ENCODE results near the gene ZNF292. TPM values are rescaled to one million over a fixed set of nuclear protein-coding genes. Genes with fewer than 3 reads are reported as not detected.

ZNF292 gene
- total and polyA plus RNA-seq, 8 donors = 4.2 to 28.5 (median 16.3) TPM

DNA sequence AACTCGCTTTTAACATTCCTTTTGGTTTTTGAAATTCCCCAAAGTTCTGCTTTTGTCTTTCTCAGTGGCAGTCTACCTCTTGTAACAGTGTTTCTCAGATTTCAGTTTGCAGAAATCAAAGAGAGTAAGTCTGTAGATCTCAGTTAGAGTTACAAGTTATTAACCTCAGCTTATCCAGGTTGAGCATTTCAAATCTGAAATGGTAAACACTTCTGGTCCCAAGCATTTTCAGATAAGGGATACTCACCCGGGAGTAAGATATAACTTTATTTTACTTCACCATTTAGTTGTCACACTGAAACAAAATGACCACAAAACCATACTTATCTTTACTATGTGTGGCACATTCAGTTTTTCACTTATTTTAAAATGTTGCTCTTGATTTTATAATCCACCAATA, 9.8 kb downstream of the ZNF292 start:
- no peak for ATAC-seq
- Histone ChIP-seq H3K36me3 (no peaks in the 10 kb centered on the region), H3K4me1 (peaks cover 0 to 26% (median 11%) of the 10 kb centered on the region in 3 donors), H3K9me3 (no peaks in the 10 kb centered on the region), H3K27ac (no peak overlapping the region), H3K27me3 (no peaks in the 10 kb centered on the region), H3K4me3 (no peak overlapping the region)
- TF ChIP-seq CTCF (IDR thresholded peaks at IDR 0.05) = no peak
- intact Hi-C loops (cut with DNase I) = no loop called here
- WGBS, 2 donors = 50 to 54% methylated on average over 2 of the region's 2 CpGs
- DNase-seq = no peak
- FAIRE-seq = no peak

- Histone ChIP-seq H3K27me3 (no peaks in the 10 kb centered on the region), H3K27ac (no peak overlapping the region), H3K4me1 (peaks cover 4 to 18% (median 16%) of the 10 kb centered on the region in 3 donors), H3K36me3 (no peaks in the 10 kb centered on the region), H3K4me3 (no peak overlapping the region), H3K9me3 (no peaks in the 10 kb centered on the region)
- WGBS, 2 donors = 78 to 79% methylated on average over 2 of the region's 2 CpGs
- TF ChIP-seq CTCF (IDR thresholded peaks at IDR 0.05) = no peak
- no peak for ATAC-seq
- no peak for DNase-seq
- FAIRE-seq = no peak
- intact Hi-C loops (cut with DNase I) = no loop called here
Observed at GRCh38 chr6:87171938-87172633, 16.7 kb downstream of the ZNF292 start.

DNA sequence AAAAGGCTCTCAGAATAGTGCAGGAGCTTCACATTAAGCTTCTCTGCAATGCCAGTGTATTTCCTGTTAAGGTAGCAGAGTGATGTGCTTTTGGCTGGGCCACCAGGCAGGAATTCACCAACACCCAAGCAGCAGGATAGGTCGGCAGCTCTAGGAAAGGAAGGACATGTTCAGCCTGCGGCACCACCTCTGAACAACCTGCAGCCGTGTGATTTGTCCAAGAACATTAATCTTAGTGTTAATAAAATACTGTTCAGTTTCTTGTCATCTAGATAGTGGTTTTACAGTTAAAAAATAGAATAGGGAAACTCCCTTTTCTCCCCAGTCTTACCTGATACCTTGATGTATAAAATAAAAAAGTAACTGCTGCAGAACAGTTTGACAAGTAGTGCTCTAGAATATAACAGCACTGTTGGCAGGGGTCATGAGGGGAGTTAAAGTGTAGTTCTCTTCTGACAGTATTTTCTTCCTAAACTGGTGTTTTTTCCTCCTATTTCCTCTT, 18.8 kb downstream of the ZNF292 start:
- peak; percentile 43 to 80 (median 76) for ATAC-seq
- no peaks in the 10 kb centered on the region for H3K27me3 ChIP-seq
- no peak overlapping the region for H3K27ac ChIP-seq
- H3K9me3 ChIP-seq = no peaks in the 10 kb centered on the region
- H3K4me1 ChIP-seq = peaks cover 4 to 18% (median 16%) of the 10 kb centered on the region in 3 donors
- no peak overlapping the region for H3K4me3 ChIP-seq
- no peak for TF ChIP-seq CTCF (IDR thresholded peaks at IDR 0.05)
- intact Hi-C loops (cut with DNase I) = no loop called here
- WGBS, 2 donors = 38 to 45% methylated on average over 3 of the region's 3 CpGs
- no peaks in the 10 kb centered on the region for H3K36me3 ChIP-seq
- no peak for FAIRE-seq
- DNase-seq = no peak

DNA sequence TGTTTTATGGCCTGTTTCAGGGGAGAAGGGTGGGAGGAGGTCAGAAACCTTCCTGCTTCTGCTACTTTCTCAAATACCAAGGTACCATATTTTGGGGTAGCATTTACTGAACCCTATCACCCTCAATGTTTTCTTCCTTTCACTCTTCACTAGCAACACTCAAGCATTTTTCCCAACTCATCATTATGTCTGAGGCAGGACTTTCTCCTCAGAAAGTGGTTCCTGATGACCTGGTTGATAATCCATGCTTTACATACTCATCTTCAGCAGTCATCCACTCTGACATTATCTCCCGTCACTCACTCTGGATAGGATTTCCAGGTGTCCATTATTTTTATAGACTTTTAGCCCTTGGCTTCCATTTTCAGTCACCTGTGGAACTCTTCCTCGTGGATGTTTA, 21.1 kb downstream of the ZNF292 start:
- no peak for TF ChIP-seq CTCF (IDR thresholded peaks at IDR 0.05)
- peaks cover 4 to 11% (median 7%) of the 10 kb centered on the region in 3 donors for H3K4me1 ChIP-seq
- ATAC-seq (no peak), FAIRE-seq (no peak), DNase-seq (no peak)
- H3K27ac ChIP-seq = no peak overlapping the region
- no peaks in the 10 kb centered on the region for H3K9me3 ChIP-seq
- H3K36me3 ChIP-seq = no peaks in the 10 kb centered on the region
- H3K27me3 ChIP-seq = no peaks in the 10 kb centered on the region
- intact Hi-C loops (cut with DNase I) = no loop called here
- WGBS, 2 donors = 99 to 100% methylated on average over 2 of the region's 2 CpGs
- no peak overlapping the region for H3K4me3 ChIP-seq

GRCh38 chr6:87180105-87180728, 24.9 kb downstream of the ZNF292 start:
- WGBS, 2 donors = 91 to 93% methylated on average over 7 of the region's 7 CpGs
- Histone ChIP-seq H3K4me1 (no peaks in the 10 kb centered on the region), H3K4me3 (no peak overlapping the region), H3K27me3 (no peaks in the 10 kb centered on the region), H3K36me3 (peaks cover 0 to 2% (median 0%) of the 10 kb centered on the region in 3 donors), H3K27ac (no peak overlapping the region), H3K9me3 (no peaks in the 10 kb centered on the region)
- DNase-seq (no peak), ATAC-seq (no peak), FAIRE-seq (no peak)
- no peak for TF ChIP-seq CTCF (IDR thresholded peaks at IDR 0.05)
- intact Hi-C loops (cut with DNase I) = no loop called here
